ENCODE results near the gene CHRM4. TPM values are rescaled to one million over a fixed set of nuclear protein-coding genes. Genes with fewer than 3 reads are reported as not detected.

CHRM4 gene
- total RNA-seq, 2 experiments from 2014 or later, result not detected

DNA sequence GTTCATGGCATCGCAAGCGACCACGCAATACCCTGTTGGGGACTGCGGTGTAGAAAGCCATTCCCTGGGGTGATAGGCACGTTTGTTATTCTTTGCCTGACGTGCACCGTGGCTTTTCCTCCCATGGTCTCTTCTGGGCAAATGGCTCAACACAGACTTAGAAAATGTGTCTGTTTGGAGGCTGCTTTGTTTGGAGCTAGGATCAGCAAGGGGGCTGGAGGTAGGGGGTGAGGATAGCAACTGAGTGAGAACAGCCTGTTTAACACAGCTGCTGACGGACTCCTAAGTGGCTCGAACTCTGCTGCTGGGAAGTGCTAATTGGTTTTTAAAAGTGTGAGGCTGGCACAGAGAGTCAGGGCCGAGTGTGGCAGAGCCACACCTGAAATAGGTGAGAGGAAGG, 16.1 kb upstream of the CHRM4 start:
- H3K27ac Mint-ChIP-seq, result no peak overlapping the region
- no peak overlapping the region for H3K4me3 Mint-ChIP-seq
- no peaks in the 10 kb centered on the region for H3K9me3 Mint-ChIP-seq
- H3K27me3 Mint-ChIP-seq, result no peaks in the 10 kb centered on the region
- DNase-seq (no peak), ATAC-seq (no peak)
- POLR2A ChIA-PET, result interaction anchor here (0.9 kb wide), 1 partner anchor 9 kb away, joined by 3 read pairs; no protein-coding TSS in a partner anchor
- CTCF ChIA-PET, result interaction anchor here (1.1 to 1.2 kb wide), 2 partner anchors 75 to 82 kb away, joined by 3 read pairs; no protein-coding TSS in a partner anchor
- intact Hi-C loops (cut with micrococcal nuclease), result no loop called here
- TF ChIP-seq CTCF (IDR thresholded peaks at IDR 0.05), result no peak
- no peaks in the 10 kb centered on the region for H3K4me1 Mint-ChIP-seq (ENCODE audit: low read depth)
- H3K36me3 Mint-ChIP-seq (ENCODE audit: low read depth), result peaks cover 16% of the 10 kb centered on the region

DNA sequence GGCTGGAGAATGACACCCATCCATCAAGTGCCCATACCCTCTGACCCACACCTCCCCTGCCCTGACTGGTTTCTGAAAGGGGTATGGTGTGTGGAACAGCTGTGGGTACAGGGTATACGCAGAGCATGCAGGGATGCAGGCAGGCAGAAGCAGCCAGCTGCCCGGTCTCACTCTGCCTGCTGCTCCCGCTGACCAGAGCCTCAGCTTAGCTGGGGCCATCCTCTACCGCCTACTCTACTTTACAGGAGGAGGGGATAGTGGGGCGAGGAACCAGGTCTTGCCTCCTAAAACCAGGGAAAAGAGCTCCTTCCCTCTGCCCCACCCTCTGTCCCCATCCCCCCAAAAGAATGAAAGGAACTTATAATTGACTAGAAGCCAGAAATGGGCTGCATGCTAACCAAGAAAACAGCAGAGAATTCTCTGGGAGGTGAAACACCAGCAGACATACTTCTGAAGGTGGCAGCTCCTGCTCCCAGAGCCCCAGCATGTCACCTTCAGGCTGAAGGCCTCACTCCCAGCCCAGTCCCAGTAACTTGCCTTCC, 13.0 kb upstream of the CHRM4 start:
- ATAC-seq (no peak), DNase-seq (no peak)
- H3K4me1 Mint-ChIP-seq (ENCODE audit: low read depth), result no peaks in the 10 kb centered on the region
- no peak overlapping the region for H3K27ac Mint-ChIP-seq
- ChIA-PET POLR2A (no interaction called here), CTCF (interaction anchor here (1.7 to 1.8 kb wide), 2 partner anchors 10 to 16 kb away, joined by 5 to 7 read pairs; no protein-coding TSS in a partner anchor)
- intact Hi-C loops (cut with micrococcal nuclease), result no loop called here
- no peaks in the 10 kb centered on the region for H3K9me3 Mint-ChIP-seq
- no peaks in the 10 kb centered on the region for H3K27me3 Mint-ChIP-seq
- no peak for TF ChIP-seq CTCF (IDR thresholded peaks at IDR 0.05)
- H3K4me3 Mint-ChIP-seq, result no peak overlapping the region
- peaks cover 12% of the 10 kb centered on the region for H3K36me3 Mint-ChIP-seq (ENCODE audit: low read depth)

GRCh38 chr11:46402957-46403902, 11.7 kb upstream of the CHRM4 start:
- CTCF ChIA-PET, result no interaction called here
- no peaks in the 10 kb centered on the region for H3K27me3 Mint-ChIP-seq
- intact Hi-C loops (cut with micrococcal nuclease), result no loop called here
- no peaks in the 10 kb centered on the region for H3K4me1 Mint-ChIP-seq (ENCODE audit: low read depth)
- no peak for TF ChIP-seq CTCF (IDR thresholded peaks at IDR 0.05)
- DNase-seq, result no peak
- H3K36me3 Mint-ChIP-seq (ENCODE audit: low read depth), result peaks cover 12% of the 10 kb centered on the region
- H3K27ac Mint-ChIP-seq, result no peak overlapping the region
- POLR2A ChIA-PET, result no interaction called here
- H3K9me3 Mint-ChIP-seq, result no peaks in the 10 kb centered on the region
- ATAC-seq, result no peak
- no peak overlapping the region for H3K4me3 Mint-ChIP-seq

GRCh38 chr11:46397526-46397925, 6.0 kb upstream of the CHRM4 start:
- ChIA-PET POLR2A (no interaction called here), CTCF (interaction anchor here (4.4 kb wide), 1 partner anchor 8 kb away, joined by 26 read pairs; no protein-coding TSS in a partner anchor)
- intact Hi-C loops (cut with micrococcal nuclease), result no loop called here

More at GRCh38 chr11:46397526-46397925, 6.0 kb upstream of the CHRM4 start:
- DNase-seq, result no peak
- no peak overlapping the region for H3K27ac Mint-ChIP-seq
- TF ChIP-seq CTCF (IDR thresholded peaks at IDR 0.05), result no peak
- H3K36me3 Mint-ChIP-seq (ENCODE audit: low read depth), result peaks cover 11% of the 10 kb centered on the region
- H3K4me1 Mint-ChIP-seq (ENCODE audit: low read depth), result peaks cover 7% of the 10 kb centered on the region
- no peak for ATAC-seq
- H3K9me3 Mint-ChIP-seq, result no peaks in the 10 kb centered on the region
- no peak overlapping the region for H3K4me3 Mint-ChIP-seq
- H3K27me3 Mint-ChIP-seq, result peaks cover 11% of the 10 kb centered on the region
